HL-60 (cell line): ENCODE data around the gene FRMPD4.

Experiments
- GABPA ChIP-seq: IDR thresholded peaks from 2 replicates; pipeline ENCODE4 v1.6.1; 2012; ENCODE audit warnings: low read depth
- POLR2AphosphoS5 ChIP-seq: IDR thresholded peaks from 2 replicates; pipeline ENCODE4 v1.6.1; 2012; ENCODE audit warnings: low read depth
- REST ChIP-seq: IDR thresholded peaks from 2 replicates; pipeline ENCODE4 v1.6.1; 2012; ENCODE audit warnings: low read depth; ENCODE audit not compliant: insufficient replicate concordance
- SPI1 ChIP-seq: IDR thresholded peaks from 2 replicates; pipeline ENCODE4 v1.6.1; 2012; ENCODE audit warnings: low read depth, mild to moderate bottlenecking, borderline replicate concordance
- TF ChIP-seq, protein P1 (sequence below): IDR thresholded peaks from one replicate; pipeline ENCODE4 v1.5.1; 2011; ENCODE audit warnings: low read length, control low read depth, inconsistent platforms; ENCODE audit not compliant: insufficient read depth

GRCh38 chrX:12570859-12571501, 432.7 kb downstream of the FRMPD4 start:
- TF ChIP-seq, protein P1, sequence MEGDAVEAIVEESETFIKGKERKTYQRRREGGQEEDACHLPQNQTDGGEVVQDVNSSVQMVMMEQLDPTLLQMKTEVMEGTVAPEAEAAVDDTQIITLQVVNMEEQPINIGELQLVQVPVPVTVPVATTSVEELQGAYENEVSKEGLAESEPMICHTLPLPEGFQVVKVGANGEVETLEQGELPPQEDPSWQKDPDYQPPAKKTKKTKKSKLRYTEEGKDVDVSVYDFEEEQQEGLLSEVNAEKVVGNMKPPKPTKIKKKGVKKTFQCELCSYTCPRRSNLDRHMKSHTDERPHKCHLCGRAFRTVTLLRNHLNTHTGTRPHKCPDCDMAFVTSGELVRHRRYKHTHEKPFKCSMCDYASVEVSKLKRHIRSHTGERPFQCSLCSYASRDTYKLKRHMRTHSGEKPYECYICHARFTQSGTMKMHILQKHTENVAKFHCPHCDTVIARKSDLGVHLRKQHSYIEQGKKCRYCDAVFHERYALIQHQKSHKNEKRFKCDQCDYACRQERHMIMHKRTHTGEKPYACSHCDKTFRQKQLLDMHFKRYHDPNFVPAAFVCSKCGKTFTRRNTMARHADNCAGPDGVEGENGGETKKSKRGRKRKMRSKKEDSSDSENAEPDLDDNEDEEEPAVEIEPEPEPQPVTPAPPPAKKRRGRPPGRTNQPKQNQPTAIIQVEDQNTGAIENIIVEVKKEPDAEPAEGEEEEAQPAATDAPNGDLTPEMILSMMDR = no peak
- TF ChIP-seq POLR2AphosphoS5 (no peak), REST (no peak), SPI1 (no peak), GABPA (no peak)
